ENCODE measurements around the gene HAT1.

Gene HAT1

GRCh38 chr2:171878481-171878993 is 43.7 kb upstream of the HAT1 start:
- Histone ChIP-seq H3K4me2 (ENCODE audit: low read depth, low read length, poor library complexity, severe bottlenecking) (no peak overlapping the region), H3K9ac (ENCODE audit: low read depth, low read length, poor library complexity, severe bottlenecking) (no peak overlapping the region), H3K4me1 (ENCODE audit: insufficient read depth, low read length, poor library complexity, severe bottlenecking) (peaks cover 15% of the 10 kb centered on the region), H3K27me3 (ENCODE audit: insufficient read depth, low read length, poor library complexity, severe bottlenecking) (no peaks in the 10 kb centered on the region), H3K9me2 (replicated peaks; ENCODE audit: low read depth, low read length) (no peaks in the 10 kb centered on the region), H3F3A (ENCODE audit: low read depth) (no peaks in the 10 kb centered on the region), H3K79me2 (ENCODE audit: insufficient read depth, low read length) (peaks cover 34% of the 10 kb centered on the region), H4K20me1 (ENCODE audit: insufficient read depth, low read length, poor library complexity, severe bottlenecking) (peaks cover 3% of the 10 kb centered on the region), H2AFZ (ENCODE audit: low read length) (no peak overlapping the region), H3K9me3 (ENCODE audit: insufficient read depth, low read depth, low read length) (no peaks in the 10 kb centered on the region), H3K36me3 (ENCODE audit: insufficient read depth, low read length) (peaks cover 11% of the 10 kb centered on the region; the same call in 1 of the 2 replicates), H3K4me3 (ENCODE audit: low read length, poor library complexity, severe bottlenecking) (no peak overlapping the region)
- TF ChIP-seq EZH2phosphoT487 (IDR thresholded peaks at IDR 0.05; ENCODE audit: borderline replicate concordance) (no peak), CTCF (conservative IDR thresholded peaks at IDR 0.05; ENCODE audit: low read length) (no peak)

DNA sequence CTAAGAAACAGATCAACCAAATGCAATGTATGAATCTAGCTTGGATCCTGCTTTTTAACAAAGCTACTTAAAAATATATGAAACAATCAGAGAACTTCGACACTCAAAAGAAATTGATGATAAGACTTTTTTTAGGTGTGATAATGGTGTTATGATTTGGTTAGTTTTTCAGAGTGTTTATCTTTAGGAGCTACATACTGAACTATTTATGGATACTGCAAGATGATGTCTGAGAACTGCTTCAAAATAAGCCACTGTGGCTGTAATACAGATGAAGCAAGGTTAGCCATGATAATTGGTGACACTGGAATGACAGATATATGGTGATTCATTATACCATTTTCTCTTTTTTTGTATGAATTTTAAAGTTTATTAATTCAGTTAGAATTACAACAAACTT is 42.4 kb upstream of the HAT1 start:
- Histone ChIP-seq H3K79me2 (ENCODE audit: insufficient read depth, low read length) (peaks cover 28% of the 10 kb centered on the region), H3K4me1 (ENCODE audit: insufficient read depth, low read length, poor library complexity, severe bottlenecking) (peaks cover 15% of the 10 kb centered on the region), H3K27me3 (ENCODE audit: insufficient read depth, low read length, poor library complexity, severe bottlenecking) (no peaks in the 10 kb centered on the region), H3K9me3 (ENCODE audit: insufficient read depth, low read depth, low read length) (no peaks in the 10 kb centered on the region), H3K4me3 (ENCODE audit: low read length, poor library complexity, severe bottlenecking) (no peak overlapping the region), H3F3A (ENCODE audit: low read depth) (no peaks in the 10 kb centered on the region), H3K9me2 (replicated peaks; ENCODE audit: low read depth, low read length) (no peaks in the 10 kb centered on the region), H3K36me3 (ENCODE audit: insufficient read depth, low read length) (peaks cover 4% of the 10 kb centered on the region; the same call in 1 of the 2 replicates), H4K20me1 (ENCODE audit: insufficient read depth, low read length, poor library complexity, severe bottlenecking) (peaks cover 3% of the 10 kb centered on the region), H2AFZ (ENCODE audit: low read length) (no peak overlapping the region), H3K9ac (ENCODE audit: low read depth, low read length, poor library complexity, severe bottlenecking) (no peak overlapping the region), H3K4me2 (ENCODE audit: low read depth, low read length, poor library complexity, severe bottlenecking) (no peak overlapping the region)
- TF ChIP-seq EZH2phosphoT487 (IDR thresholded peaks at IDR 0.05; ENCODE audit: borderline replicate concordance) (no peak), CTCF (conservative IDR thresholded peaks at IDR 0.05; ENCODE audit: low read length) (no peak)

- Histone ChIP-seq H3K36me3 (ENCODE audit: insufficient read depth, low read length) (no peaks in the 10 kb centered on the region), H3F3A (ENCODE audit: low read depth) (no peaks in the 10 kb centered on the region), H3K4me2 (ENCODE audit: low read depth, low read length, poor library complexity, severe bottlenecking) (no peak overlapping the region), H3K9ac (ENCODE audit: low read depth, low read length, poor library complexity, severe bottlenecking) (no peak overlapping the region), H3K27me3 (ENCODE audit: insufficient read depth, low read length, poor library complexity, severe bottlenecking) (no peaks in the 10 kb centered on the region), H3K4me3 (ENCODE audit: low read length, poor library complexity, severe bottlenecking) (no peak overlapping the region), H3K9me3 (ENCODE audit: insufficient read depth, low read depth, low read length) (no peaks in the 10 kb centered on the region), H3K4me1 (ENCODE audit: insufficient read depth, low read length, poor library complexity, severe bottlenecking) (peaks cover 15% of the 10 kb centered on the region), H3K9me2 (replicated peaks; ENCODE audit: low read depth, low read length) (no peaks in the 10 kb centered on the region), H4K20me1 (ENCODE audit: insufficient read depth, low read length, poor library complexity, severe bottlenecking) (peaks cover 3% of the 10 kb centered on the region), H2AFZ (ENCODE audit: low read length) (no peak overlapping the region), H3K79me2 (ENCODE audit: insufficient read depth, low read length) (peaks cover 22% of the 10 kb centered on the region)
- TF ChIP-seq CTCF (conservative IDR thresholded peaks at IDR 0.05; ENCODE audit: low read length) (no peak), EZH2phosphoT487 (IDR thresholded peaks at IDR 0.05; ENCODE audit: borderline replicate concordance) (no peak)
Measured at GRCh38 chr2:171880774-171881173, 41.5 kb upstream of the HAT1 start.

All from Loucy (cell line).